ENCODE data around the gene PDZD7. TPM values are rescaled to one million over a fixed set of nuclear protein-coding genes. Genes with fewer than 3 reads are reported as not detected.

PDZD7 gene
- total and polyA plus RNA-seq, 12 donors, result 0.13 to 0.66 (median 0.22) TPM; not detected in 1

DNA sequence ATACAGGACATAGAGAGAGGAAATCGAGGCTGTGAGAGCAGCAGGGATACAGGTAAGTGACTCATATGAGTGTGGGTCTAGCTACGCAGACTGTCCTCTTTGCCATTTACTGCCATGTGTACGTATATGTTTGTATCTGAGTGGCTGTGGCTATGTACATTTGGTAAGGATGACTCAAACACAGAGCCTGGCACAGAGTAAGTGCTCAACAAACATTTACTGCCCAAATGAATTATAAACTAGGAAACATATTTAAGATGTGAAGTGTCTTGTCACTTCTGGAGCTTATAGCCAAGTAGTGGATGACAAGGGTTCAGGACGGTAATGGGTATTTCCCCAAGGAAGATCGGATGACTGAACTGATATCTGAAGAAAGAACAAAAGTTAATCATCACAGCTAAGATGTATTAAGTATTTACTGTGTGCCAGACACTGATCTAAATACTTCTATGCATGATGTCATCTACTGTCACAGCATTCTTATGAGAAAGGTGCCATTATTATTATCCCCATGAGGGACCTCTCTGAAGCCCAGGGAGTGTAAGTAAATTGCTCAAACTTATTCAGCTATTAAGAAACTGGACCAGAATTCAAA, 49.7 kb downstream of the PDZD7 start:
- Histone ChIP-seq H3K27ac (no peak overlapping the region), H3K27me3 (no peaks in the 10 kb centered on the region), H3K9me3 (no peaks in the 10 kb centered on the region), H3K36me3 (peaks cover 0 to 89% (median 26%) of the 10 kb centered on the region in 9 donors), H3K4me3 (no peak overlapping the region), H3K4me1 (peaks cover under 1 to 9% (median 6%) of the 10 kb centered on the region in 9 donors)
- intact Hi-C loops (cut with DNase I), result no loop called here
- 91 to 93% methylated on average over 5 of the region's 5 CpGs for WGBS, 2 donors
- no peak for DNase-seq
- ATAC-seq, result no peak
- TF ChIP-seq, protein P1, sequence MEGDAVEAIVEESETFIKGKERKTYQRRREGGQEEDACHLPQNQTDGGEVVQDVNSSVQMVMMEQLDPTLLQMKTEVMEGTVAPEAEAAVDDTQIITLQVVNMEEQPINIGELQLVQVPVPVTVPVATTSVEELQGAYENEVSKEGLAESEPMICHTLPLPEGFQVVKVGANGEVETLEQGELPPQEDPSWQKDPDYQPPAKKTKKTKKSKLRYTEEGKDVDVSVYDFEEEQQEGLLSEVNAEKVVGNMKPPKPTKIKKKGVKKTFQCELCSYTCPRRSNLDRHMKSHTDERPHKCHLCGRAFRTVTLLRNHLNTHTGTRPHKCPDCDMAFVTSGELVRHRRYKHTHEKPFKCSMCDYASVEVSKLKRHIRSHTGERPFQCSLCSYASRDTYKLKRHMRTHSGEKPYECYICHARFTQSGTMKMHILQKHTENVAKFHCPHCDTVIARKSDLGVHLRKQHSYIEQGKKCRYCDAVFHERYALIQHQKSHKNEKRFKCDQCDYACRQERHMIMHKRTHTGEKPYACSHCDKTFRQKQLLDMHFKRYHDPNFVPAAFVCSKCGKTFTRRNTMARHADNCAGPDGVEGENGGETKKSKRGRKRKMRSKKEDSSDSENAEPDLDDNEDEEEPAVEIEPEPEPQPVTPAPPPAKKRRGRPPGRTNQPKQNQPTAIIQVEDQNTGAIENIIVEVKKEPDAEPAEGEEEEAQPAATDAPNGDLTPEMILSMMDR (IDR thresholded peaks at IDR 0.05), result no peak

DNA sequence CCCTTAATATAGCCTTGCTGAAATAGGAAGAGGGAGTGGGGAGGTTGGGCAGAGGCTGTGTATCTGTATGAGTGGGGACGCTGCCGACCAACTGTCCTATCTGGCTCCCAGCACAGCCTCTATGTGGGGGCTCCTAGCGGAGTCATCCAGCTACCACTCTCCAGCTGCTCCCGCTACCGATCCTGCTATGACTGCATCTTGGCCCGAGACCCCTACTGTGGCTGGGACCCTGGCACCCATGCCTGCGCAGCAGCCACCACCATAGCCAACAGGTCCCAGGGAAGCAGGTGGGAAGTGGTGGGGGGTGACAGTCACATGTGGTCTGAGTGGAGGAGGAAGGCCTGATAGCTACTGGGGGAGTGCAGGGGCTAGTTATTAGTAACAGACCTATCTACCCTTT, 50.2 kb downstream of the PDZD7 start:
- H3K4me1 ChIP-seq, result peaks cover 0 to 4% (median 0%) of the 10 kb centered on the region in 9 donors
- intact Hi-C loops (cut with DNase I), result no loop called here
- no peak overlapping the region for H3K4me3 ChIP-seq
- ATAC-seq (no peak), DNase-seq (no peak)
- H3K9me3 ChIP-seq, result no peaks in the 10 kb centered on the region
- TF ChIP-seq, protein P1 (IDR thresholded peaks at IDR 0.05), result no peak
- peaks cover 0 to 85% (median 21%) of the 10 kb centered on the region in 9 donors for H3K36me3 ChIP-seq
- 94 to 96% methylated on average over 7 of the region's 7 CpGs for WGBS, 2 donors
- no peaks in the 10 kb centered on the region for H3K27me3 ChIP-seq
- no peak overlapping the region for H3K27ac ChIP-seq

DNA sequence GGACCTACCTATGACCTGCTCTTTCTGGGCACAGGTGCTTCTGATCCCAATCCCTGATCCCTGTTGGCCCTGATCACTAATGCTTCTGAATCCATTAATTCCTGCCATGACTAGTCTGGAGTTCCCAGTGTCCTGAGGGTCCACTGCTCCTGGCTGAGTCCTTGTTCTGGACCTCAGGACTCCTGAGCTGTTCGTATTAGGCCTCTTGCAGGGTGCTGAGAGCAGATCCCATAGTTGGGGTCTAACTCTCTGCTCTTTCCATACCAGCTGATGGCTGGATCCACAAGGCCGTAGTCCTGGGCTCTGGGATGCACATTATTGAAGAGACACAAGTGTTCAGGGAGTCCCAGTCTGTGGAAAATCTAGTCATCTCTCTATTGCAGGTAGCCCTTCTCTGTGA, 50.6 kb downstream of the PDZD7 start:
- ATAC-seq (no peak), DNase-seq (no peak)
- Histone ChIP-seq H3K27ac (no peak overlapping the region), H3K4me1 (no peaks in the 10 kb centered on the region), H3K36me3 (peaks cover 0 to 81% (median 21%) of the 10 kb centered on the region in 9 donors), H3K4me3 (no peak overlapping the region), H3K9me3 (no peaks in the 10 kb centered on the region), H3K27me3 (no peaks in the 10 kb centered on the region)
- WGBS, 2 donors, result 91 to 92% methylated on average over 2 of the region's 2 CpGs
- intact Hi-C loops (cut with DNase I), result no loop called here
- TF ChIP-seq, protein P1 (IDR thresholded peaks at IDR 0.05), result no peak

DNA sequence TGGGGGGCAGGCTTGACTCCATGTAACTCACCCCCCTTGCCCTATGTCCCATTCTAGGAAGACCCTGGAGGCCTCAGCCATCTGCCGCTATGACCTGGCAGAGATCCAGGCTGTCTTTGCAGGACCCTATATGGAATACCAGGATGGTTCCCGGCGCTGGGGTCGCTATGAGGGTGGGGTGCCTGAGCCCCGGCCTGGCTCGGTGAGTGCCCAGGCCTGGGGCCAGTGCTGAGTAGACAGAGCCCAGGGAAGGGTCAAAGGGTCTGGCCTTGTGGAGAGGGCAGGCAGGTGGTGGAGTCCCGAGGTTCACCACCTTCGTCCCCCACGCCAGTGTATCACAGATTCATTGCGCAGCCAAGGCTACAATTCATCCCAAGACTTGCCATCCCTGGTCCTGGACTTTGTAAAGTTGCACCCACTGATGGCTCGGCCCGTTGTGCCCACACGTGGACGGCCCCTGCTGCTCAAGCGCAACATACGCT, 51.1 kb downstream of the PDZD7 start:
- WGBS, 2 donors, result 92 to 96% methylated on average over 16 of the region's 16 CpGs
- intact Hi-C loops (cut with DNase I), result no loop called here
- Histone ChIP-seq H3K27me3 (no peaks in the 10 kb centered on the region), H3K4me1 (no peaks in the 10 kb centered on the region), H3K36me3 (peaks cover 0 to 76% (median 21%) of the 10 kb centered on the region in 9 donors), H3K4me3 (no peak overlapping the region), H3K27ac (no peak overlapping the region), H3K9me3 (no peaks in the 10 kb centered on the region)
- ATAC-seq, result peak in 1 of 8 donors; percentile 28
- TF ChIP-seq, protein P1 (IDR thresholded peaks at IDR 0.05), result no peak
- no peak for DNase-seq

Data from heart right ventricle (tissue), 16 donors.